HG03571 (cell line): ENCODE data around the gene NOC2L.
A peak's percentile ranks its signal among the peaks of the same experiment; 100 is the strongest.
"Not testable (repeated sequence)": the region's sequence is repeated elsewhere in the genome, so short reads cannot be mapped to it uniquely, and the experiment has no call there.

Source experiments
- ATAC-seq: cut with Tn5 transposase; IDR thresholded peaks from one replicate; pipeline ENCODE4 v1.9.1; 2021; ENCODE audit not compliant: unreplicated experiment

NOC2L gene

DNA sequence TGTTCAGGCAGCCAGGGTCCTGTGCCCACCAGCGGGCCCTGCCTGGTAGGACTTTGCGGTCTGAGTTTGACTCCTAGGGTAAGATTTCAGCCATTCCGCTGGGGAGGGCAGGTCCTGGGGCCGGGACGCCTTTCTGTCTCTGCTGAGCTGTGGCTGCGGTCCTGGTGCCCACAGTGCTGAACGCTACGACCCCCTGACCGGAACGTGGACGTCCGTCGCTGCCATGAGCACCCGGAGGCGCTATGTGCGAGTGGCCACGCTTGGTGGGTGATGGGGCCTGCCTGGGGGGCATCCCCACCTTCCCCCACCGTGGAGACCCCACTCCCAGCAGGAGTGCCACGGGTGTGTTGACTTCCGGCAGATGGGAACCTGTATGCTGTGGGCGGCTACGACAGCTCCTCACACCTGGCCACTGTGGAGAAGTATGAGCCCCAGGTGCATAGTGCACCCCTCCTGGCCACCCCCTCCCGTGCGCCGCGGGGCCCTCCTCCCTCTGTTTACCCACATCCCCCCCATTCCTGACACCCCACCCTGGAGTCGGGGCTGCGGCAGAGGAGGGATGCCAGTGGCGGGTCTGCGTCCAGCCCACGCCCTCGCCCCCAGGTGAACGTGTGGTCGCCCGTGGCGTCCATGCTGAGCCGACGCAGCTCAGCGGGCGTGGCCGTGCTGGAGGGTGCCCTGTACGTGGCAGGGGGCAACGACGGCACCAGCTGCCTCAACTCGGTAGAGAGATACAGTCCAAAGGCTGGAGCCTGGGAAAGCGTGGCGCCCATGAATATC, 4.9 kb upstream of the NOC2L start:
- ATAC-seq, result no peak

DNA sequence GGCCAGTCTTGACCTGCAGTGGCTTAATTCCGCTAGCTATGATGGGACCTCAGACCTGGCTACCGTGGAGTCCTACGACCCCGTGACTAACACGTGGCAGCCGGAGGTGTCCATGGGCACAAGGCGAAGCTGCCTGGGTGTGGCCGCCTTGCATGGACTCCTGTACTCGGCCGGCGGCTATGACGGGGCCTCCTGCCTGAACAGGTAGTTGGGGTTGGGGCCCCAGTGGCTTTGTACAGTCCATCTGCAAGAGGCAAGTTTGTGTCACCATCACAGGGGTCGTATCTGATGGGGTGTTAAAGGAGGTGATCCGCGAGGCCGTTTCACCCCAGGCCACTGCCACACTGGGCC, 4.2 kb upstream of the NOC2L start:
- no peak for ATAC-seq

DNA sequence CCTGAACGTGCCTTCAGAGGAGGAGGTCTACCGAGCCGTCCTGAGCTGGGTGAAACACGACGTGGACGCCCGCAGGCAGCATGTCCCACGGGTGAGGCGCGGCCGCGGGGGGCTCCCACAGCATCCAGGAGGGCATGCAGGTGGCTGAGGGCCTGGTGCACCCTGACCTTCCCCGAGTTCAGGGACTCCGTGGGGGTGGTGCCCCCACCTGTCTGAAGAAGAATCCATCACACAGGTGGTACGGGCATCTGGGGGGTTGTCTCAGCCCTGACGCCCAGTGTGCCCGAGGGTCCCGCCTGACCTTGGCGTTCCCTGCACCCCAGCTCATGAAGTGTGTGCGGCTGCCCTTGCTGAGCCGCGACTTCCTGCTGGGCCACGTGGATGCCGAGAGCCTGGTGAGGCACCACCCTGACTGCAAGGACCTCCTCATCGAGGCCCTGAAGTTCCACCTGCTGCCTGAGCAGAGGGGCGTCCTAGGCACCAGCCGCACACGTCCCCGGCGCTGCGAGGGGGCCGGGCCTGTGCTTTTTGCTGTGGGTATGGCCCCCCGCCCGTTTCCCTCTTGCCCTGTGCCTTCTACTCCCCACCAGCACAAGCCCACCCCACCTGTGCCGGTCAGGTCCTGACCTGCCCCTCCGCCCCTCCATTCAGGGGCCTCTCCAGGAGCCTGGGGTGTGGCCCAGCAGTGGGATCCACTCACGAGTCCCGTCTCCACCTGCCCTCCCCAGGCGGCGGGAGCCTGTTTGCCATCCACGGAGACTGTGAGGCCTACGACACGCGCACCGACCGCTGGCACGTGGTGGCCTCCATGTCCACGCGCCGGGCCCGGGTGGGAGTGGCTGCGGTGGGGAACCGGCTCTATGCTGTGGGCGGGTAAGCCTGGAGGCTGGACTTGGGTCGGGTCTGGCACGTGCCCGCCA, 3.6 kb upstream of the NOC2L start:
- ATAC-seq, result no peak

DNA sequence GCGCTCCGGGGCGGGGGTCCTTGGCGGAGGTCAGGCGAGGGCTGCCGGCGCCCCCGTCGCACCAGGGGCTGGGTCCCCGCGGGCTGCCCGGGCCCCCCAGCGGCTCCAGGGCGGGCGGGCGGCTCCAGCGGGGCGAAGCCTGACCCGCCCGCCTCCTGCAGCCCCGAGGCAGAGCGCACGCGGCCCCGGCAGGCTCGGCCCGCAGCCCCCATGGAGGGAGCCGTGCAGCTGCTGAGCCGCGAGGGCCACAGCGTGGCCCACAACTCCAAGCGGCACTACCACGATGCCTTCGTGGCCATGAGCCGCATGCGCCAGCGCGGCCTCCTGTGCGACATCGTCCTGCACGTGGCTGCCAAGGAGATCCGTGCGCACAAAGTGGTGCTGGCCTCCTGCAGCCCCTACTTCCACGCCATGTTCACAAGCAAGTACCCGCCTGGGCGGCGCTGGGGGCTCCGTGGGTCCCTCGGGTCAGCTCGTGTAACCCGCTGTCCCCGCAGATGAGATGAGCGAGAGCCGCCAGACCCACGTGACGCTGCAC, 2.1 kb upstream of the NOC2L start:
- no peak for ATAC-seq

DNA sequence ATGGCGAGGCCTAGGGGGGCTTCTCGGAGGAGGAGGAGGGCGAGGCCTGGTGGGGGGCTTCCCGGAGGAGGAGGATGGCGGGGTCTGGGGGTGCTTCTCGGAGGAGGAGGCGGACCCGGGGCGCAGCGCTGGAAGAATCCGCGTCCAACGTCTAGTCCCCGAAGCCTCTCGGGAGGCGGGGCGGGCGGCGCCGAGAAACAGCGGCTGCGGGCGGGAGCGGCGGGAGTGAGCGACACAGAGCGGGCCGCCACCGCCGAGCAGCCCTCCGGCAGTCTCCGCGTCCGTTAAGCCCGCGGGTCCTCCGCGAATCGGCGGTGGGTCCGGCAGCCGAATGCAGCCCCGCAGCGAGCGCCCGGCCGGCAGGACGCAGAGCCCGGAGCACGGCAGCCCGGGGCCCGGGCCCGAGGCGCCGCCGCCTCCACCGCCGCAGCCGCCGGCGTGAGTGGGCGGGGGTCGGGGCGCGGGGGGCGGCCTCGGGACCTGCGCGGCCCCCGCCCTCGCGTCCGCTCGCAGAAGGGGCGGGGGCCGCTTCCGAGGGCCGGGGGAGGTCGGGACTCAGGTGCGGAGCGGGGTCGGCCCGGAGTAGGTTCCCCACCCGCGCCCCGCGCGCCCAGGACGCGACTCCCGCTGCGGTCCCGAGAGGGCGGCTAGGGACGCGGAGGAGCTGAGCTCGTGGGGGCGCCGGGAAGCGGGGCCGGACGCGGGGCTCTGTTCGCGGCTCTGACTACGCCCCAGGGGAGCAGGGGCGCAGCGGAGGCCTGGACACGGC, 1.5 kb upstream of the NOC2L start, which contains the start of gene KLHL17:
TSS of gene KLHL17 (plus strand) at position 222 of the 769 bp plus-strand sequence. CDS start at position 332, 110 bp downstream.
- peak; percentile 46 for ATAC-seq

DNA sequence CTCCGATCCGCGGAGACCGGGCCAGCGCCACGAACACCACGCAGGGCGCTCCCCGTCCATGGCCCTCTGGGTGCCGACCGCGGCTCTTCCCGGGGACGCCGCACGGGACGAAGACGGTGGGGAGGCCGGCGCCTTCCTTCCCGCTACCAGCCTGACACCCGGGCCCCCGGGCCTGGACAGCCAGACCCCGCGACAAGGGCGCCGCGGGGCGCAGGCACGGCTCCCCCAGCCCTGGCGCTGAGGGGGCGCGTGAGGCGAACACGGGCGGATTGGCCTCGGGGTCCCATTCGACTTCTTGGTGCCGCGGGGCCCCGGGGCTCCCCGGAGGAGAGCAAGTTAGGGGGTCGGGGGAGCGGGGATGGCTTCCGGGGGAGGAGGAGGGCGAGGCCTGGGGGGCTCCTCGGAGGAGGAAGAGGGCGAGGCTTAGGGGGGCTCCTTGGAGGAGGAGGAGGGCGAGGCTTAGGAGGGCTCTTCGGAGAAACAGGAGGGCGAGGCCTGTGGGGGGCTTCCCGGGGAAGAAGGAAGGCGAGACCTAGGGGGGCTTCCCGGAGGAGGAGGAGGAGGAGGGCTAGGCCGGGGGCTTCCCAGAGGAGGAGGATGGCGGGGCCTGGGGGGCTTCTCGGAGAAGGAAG, 791 bp upstream of the NOC2L start:
- ATAC-seq, result no peak

DNA sequence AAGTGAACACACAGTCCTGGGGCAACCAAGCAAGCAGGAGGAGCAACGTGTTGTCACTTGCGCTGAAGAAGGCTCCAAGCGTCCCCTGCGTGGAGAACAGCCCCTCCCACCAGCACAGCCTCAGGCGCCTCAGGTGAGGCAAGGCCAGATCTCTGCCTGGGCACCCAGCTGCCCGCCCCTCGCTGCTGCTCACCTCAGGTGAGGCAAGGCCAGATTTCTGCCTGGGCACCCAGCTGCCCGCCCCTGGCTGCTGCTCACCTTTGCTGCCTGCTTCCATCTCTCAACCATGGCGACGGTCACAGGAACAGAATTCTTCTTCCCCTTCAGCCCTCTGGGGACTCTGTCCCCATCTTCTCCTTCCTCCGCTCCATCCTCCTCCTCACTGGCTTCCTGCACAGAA, 2.4 kb downstream of the NOC2L start:
- ATAC-seq, result no peak

DNA sequence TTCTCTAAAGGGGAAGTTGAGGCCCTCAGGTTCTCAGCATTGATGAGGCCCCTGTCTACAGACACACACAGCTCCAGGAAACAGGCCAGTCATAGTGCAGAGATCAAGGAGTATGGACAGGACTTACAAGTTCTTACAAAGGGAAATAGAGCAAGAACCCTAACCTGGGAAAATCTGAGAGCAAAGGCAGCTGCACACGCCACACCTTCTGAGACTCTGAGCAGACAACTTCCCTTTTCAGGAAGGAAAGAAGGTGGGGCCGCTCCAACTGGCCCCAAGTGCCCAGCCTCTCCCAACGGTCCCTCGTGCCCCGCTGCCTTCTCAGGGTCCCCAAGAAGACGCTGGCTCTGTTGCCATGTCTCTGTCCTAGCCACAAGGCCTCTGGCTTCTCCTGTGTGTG, 3.6 kb downstream of the NOC2L start:
- no peak for ATAC-seq

DNA sequence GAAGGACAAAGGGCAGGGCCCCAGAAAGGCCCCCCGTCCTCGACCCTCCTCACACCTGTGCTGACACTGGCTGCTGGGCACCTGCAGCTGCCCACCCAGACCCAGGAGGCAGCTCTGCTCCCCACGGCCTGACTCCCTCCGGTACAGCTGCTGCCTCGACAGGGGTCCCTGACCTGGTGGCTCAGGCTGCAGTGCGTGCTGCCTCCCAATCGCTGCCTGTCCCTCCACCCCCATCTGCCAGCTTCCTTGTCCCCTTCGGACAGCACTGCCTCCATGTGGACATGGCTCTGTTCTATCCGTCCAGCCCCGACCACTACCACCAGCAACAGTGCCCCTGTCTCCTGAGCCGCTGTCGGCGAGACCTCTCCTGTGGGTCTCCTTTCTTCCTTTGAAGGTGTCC, 4.1 kb downstream of the NOC2L start:
- no peak for ATAC-seq

DNA sequence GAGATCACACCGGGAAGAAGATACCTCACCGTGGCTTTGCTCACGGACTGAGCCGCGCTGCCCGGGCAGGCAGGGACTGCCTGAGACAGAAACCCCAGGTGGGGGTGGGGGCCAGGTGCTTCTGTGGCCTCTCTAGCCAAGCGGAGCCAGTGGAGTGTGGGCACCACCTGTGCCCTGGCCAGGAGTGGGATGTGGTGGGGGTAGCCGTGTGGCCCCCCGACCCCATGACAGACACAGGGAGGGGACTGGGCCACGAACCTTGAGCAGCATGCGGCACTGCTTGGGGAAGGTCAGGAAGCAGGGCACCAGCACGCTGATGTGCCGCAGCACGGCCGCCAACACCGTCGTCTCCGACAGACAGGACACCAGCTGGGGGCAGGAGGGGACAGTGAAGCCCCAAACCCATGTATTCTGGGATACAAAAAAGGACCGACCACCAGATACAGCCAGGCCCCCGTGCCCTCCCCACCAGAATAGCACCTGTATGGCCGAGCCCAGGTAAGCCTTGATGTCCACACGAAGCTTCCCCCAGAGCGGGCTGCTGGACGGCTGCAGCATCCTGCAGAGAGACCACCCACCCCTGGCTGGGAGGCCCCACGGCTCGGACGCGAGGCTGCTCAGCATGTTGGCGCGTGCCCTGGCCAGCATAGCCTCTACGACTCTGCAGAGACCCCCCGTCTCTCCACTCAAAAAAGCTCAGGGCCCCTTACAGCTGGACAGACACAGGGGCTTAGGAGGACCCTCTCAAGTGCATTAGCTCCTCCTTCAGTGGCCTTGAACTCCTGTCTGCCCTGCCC, 5.3 kb downstream of the NOC2L start:
- ATAC-seq, result no peak

DNA sequence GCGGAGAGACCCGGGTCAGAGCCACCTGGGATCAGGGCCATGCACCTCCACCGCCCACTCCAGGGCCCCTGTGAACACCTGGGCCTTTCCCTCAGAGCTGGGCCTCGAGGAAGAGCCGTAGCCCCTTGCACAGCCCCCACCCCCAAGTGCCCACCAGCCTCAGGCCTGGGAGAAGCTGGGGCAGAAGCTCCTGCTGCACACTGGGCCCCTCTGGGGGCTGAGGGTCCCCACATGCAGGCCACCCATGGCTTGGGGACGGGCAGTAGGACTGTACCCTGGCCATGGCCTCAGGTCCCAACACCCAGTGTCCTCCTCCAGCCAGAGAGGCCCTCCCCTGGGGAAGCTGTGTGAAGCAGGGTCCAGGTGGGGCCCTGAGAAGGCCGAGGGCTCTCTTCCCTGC, 6.5 kb downstream of the NOC2L start:
- no peak for ATAC-seq

DNA sequence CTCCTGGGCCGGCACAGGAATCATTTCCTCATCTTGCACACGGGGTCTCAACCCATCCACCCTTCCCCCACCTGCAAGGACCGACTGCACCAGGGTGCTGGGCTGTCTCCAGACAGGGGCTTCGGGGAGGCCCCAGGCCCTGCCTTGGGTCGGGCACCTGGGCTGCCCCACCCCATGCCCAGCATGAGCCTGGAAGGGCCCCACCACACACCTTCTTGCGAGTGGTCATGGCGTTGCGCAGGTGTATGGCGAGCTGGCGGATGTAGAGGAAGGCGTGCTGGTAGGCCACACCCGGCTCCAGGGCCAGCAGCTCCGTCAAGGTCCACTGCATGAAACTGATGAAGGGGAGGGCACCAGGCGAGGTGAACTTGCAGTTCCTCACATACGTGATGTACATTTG, 6.9 kb downstream of the NOC2L start:
- ATAC-seq, result no peak

DNA sequence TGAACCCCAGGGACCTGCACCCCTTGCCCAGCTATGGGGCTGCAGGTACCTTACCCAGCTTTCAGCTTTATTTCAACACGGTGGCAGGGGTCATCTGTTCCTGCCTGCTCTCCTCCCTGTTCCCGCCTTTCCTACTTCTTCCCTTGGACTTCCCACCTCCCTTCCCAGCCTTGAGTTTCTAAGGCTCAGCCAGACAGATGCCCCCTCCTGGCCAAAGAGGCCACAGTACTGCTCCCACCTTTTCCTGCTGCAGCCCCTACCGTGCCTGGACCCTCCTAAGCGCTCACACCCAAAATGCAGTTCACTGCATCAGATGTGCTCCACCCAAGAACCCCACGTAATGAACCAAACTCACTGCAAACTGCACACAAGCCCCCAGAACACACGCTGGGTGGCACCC, 7.7 kb downstream of the NOC2L start:
- no peak for ATAC-seq

DNA sequence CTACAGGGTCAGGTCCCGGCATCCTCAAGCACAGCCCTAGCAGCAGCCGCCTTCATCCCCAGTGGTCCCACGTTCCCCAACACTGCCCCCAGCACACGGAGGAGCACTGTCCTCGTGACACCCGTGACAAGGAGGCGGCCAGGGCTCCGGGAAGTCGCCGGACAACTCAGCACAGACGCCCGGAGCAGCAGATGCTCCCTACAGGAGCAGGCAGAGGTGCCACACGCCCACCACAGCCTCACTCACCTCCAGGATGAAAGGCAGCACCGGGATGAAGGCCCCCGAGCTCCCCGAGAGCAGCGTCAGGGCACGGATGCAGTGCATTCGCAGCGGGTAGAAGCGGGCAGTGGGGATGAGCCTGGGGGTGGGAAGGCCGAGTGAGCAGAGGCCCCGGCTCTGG, 8.2 kb downstream of the NOC2L start:
- ATAC-seq, result no peak

DNA sequence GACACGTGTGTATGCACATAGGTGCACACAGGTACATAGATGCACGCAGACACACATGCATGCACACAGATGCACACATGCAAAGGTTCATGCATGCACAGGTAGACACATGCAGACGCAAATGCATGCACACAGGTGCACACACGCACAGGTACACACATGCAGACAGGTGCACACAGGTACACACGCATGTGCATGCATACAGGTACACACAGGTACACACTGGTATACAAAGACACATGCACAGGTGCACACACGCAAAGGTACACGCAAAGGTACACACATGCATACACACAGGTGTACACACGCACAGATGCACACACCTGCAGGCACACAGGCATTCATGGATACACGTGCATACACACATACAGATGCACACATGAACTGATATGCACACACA, 8.8 kb downstream of the NOC2L start:
- ATAC-seq, result no peak

DNA sequence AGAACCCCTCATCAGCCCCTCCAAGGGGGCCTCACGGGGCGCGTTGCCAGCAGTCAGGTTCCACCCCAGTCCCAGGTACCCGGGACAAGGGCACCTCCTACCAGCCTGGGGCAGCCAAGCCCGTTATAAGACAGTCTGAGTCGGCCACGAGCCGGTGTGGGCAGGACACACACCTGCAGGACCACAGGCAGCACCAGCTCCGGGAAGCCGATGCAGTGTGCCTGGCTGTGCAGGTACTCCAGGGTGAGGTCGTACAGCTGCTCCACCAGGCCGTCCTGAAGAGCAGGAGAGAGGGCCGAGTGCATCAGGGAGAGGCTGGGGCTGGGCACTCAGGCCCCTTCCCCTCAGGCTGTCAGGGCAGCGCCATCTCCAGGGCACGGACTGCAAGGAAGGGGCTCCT, 11.1 kb downstream of the NOC2L start:
- ATAC-seq, result no peak

DNA sequence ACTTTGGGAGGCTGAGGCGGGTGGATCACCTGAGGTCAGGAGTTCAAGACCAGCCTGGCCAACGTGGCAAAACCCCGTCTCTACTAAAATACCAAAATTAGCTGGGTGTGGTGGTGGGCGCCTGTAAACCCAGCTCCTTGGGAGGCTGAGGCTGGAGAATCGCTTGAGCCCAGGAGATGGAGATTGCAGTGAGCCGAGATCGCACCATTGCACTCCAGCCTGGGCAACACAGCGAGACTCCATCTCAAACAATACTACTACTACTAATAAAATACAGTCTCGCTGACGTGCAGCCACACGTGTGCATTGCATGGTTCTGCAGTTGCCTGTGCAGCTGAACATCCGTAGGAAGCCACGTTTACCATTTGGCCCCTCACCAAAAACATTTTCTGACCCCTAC, 12.2 kb downstream of the NOC2L start:
- not testable (repeated sequence) for ATAC-seq

DNA sequence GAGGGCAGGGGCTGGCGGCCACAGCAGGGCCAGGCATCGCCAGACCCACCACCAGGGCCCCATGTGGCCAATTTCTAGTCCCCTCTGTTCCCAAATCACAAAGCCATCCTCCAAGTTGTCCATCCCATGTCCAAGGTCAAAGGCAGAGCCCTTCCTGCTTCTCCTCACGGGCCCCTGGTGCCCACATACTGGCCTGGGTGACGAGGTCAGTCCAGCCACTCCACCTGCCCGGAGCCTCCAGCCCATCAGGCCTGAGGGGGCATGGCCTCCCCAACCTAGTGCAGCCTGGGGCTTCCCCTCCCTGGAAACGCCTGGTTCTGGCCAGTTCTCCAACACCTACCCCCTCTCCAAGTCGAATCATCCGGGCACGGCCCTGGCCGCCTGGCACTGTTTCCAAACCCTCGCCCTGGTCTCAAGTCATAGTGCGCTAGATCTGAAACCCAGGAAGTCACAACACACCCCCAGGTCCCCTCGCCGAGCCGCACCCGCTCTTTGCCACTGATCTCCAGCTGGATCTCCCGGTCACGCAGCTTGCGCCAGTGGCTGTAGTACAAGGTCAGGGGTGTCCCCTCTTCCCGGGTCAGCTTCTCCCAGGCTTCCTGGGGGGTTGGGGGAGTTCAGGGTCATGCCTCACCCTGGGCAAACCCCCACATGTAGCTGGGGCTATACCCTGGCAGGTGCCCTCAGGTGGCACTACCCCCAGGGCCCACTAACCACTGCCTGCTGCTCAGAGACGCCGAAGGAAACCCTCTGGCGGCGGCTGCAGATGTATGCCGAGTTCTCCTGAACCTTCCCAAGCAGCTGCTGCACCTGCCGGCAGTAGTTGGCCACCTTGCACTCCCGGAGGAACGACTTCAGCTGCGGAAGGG, 13.1 kb downstream of the NOC2L start:
- ATAC-seq, result no peak
